ENCODE results near the gene FIG4.
"Not testable (repeated sequence)": the region's sequence is repeated elsewhere in the genome, so short reads cannot be mapped to it uniquely, and the experiment has no call there.

FIG4 gene

DNA sequence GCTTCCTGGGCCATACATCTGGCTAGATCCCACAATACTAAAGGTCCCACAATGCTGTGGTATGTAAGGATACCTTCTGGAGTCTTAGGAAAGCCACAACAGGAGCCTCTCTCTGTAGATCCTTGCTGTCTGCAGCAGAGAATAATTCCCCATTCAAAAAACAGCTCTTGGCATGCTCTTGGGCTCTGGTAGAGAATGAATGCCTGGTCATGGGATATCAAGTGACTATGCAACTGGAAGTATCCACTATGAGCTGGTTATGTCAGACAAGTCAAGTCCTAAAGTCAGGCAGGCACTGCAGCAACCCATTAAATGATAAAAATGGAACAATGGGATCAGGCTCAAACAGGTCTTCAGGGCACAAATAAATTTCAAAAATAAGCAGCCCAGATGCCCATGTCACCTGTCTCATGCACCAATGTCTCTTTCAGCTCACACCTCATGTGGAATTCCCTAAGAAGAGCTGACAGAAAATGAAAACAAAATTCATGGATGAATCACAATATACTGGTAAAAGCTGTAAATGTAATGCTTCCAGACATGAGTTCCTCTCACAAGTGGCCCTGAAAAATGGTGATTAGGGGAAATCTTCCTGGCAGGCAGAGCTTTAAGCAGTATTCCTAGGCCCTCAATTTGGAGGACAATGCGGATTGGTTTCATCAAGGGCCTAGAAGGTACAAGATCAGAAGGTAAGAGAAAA lies 4.4 kb upstream of the FIG4 start:
- Mint-ChIP-seq H3K27ac (no peak overlapping the region), H3K9me3 (no peaks in the 10 kb centered on the region)

DNA sequence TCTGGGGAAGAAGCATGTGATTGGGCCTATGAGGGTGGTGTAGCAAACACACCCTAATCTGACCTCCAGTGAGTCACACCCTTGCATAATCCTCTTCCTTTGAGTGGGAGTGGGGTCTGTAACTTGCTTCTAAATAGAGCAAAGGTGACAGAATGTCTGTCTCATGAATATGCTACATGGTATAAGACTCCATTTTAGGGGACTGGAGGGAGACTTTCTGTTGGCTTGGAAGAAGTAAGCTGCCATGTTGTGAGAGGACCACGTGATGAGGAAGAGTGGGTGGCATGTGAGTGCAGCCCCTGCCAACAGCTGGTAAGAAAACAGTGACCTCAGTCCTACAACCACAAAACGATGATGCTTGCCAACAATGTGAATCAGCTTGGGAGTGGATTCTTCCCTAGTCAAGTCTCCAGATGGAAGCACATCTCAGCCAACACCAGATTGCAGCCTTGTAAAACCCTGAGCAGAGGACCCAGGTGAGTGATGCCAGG lies 3.8 kb upstream of the FIG4 start:
- peak; percentile 9 for DNase-seq (ENCODE audit: low spot score)

More for the DNA sequence above, 4.4 kb upstream of the FIG4 start:
- no peak for DNase-seq (ENCODE audit: low spot score)
- Mint-ChIP-seq H3K4me3 (no peak overlapping the region), H3K27me3 (ENCODE audit: low read depth) (peaks cover 13% of the 10 kb centered on the region), H3K36me3 (ENCODE audit: low read depth) (no peaks in the 10 kb centered on the region), H3K4me1 (ENCODE audit: low read depth) (peaks cover 12% of the 10 kb centered on the region)

DNA sequence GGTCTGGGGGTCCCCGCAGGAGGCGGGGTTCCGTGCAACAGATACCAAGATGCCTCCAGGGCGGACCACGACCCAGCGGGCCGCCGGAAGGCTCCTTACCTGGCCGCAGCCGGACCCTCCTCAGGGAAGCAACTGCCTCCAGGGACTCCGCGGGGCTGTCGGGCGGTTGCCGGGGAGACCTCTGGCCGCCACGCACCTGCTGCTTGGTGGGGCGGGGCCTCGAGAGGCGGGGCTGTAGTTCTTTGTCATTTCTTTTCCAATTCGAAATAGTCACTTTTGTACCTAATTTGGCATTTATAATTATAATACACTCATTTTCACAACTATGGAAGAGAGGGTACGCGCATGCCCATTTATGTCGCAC lies 741 bp upstream of the FIG4 start:
- no peaks in the 10 kb centered on the region for H3K9me3 Mint-ChIP-seq
- H3K4me3 Mint-ChIP-seq, result peak overlapping the region; percentile 93
- H3K27ac Mint-ChIP-seq, result peak overlapping the region; percentile 91
- peak; percentile 56 for DNase-seq (ENCODE audit: low spot score)
- peaks cover 20% of the 10 kb centered on the region for H3K4me1 Mint-ChIP-seq (ENCODE audit: low read depth)
- peaks cover 13% of the 10 kb centered on the region for H3K27me3 Mint-ChIP-seq (ENCODE audit: low read depth)
- no peaks in the 10 kb centered on the region for H3K36me3 Mint-ChIP-seq (ENCODE audit: low read depth)

More for the DNA sequence above, 3.8 kb upstream of the FIG4 start:
- peaks cover 18% of the 10 kb centered on the region for H3K4me1 Mint-ChIP-seq (ENCODE audit: low read depth)
- peaks cover 13% of the 10 kb centered on the region for H3K27me3 Mint-ChIP-seq (ENCODE audit: low read depth)
- H3K36me3 Mint-ChIP-seq (ENCODE audit: low read depth), result no peaks in the 10 kb centered on the region
- H3K4me3 Mint-ChIP-seq, result no peak overlapping the region
- no peak overlapping the region for H3K27ac Mint-ChIP-seq
- no peaks in the 10 kb centered on the region for H3K9me3 Mint-ChIP-seq

DNA sequence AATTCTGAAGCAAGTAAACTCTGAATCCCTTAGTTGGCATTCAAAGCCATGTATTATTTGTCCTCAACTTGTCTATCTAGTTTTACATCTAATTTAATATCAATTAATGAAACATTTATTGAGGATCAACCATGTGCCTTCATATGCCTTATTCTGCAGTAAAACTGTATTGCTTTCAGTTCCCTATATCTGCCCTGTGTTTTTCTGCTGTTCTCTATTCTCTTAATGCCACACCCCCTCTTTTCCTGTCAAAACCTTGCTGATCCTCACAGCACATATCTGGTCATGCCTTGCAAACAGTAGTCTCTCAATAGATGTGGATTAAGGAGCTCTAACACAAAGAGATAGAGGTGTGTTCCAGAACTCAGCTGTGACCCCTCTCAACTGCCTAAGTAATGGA lies 2.0 kb downstream of the FIG4 start:
- Mint-ChIP-seq H3K9me3 (no peaks in the 10 kb centered on the region), H3K4me3 (peak overlapping the region; percentile 0), H3K27me3 (ENCODE audit: low read depth) (peaks cover 13% of the 10 kb centered on the region), H3K27ac (no peak overlapping the region), H3K36me3 (ENCODE audit: low read depth) (peaks cover 7% of the 10 kb centered on the region), H3K4me1 (ENCODE audit: low read depth) (peaks cover 18% of the 10 kb centered on the region)
- no peak for DNase-seq (ENCODE audit: low spot score)

DNA sequence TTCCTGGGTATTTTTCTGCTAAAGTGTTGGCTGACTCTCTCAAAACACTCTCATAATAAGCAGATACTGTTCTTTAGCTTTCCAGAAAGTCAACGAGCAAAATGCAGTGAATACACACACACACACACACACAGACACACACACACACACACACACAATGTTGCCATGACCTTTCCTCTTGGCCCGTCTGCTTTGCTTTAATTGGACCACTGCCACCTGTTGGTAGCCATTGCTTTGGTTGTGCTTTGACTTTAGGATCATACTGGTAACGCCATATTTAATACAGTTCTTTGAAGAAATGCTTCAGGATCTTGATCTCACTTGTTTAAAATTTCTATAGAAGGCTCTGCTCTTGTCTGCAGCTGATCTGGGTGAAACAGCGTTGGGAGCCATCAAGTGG lies 4.4 kb downstream of the FIG4 start:
- no peaks in the 10 kb centered on the region for H3K27me3 Mint-ChIP-seq (ENCODE audit: low read depth)
- peaks cover 11% of the 10 kb centered on the region for H3K4me1 Mint-ChIP-seq (ENCODE audit: low read depth)
- H3K4me3 Mint-ChIP-seq, result no peak overlapping the region
- H3K27ac Mint-ChIP-seq, result no peak overlapping the region
- H3K36me3 Mint-ChIP-seq (ENCODE audit: low read depth), result peaks cover 7% of the 10 kb centered on the region
- no peak for DNase-seq (ENCODE audit: low spot score)
- no peaks in the 10 kb centered on the region for H3K9me3 Mint-ChIP-seq

DNA sequence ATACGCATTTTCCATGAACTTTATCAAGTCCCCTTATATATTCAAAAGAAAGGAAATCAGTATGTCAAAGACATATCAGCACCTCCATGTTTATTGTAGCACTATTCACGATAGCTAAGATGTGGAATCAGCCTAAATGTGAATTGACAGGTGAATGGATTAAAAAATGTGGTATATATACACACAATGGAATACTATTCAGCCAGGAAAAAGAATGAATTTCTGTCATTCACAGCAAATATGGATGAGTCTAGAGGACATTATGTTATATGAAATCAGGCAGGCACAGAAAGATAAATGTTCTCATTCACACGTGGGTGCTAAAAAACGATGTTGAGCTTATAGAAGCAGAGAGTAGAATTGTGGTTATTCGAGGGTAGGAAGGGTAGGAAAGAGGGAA lies 5.3 kb downstream of the FIG4 start:
- no peaks in the 10 kb centered on the region for H3K27me3 Mint-ChIP-seq (ENCODE audit: low read depth)
- H3K9me3 Mint-ChIP-seq, result no peaks in the 10 kb centered on the region
- no peak overlapping the region for H3K4me3 Mint-ChIP-seq
- peaks cover 7% of the 10 kb centered on the region for H3K36me3 Mint-ChIP-seq (ENCODE audit: low read depth)
- DNase-seq (ENCODE audit: low spot score), result no peak
- H3K27ac Mint-ChIP-seq, result no peak overlapping the region
- H3K4me1 Mint-ChIP-seq (ENCODE audit: low read depth), result peaks cover 11% of the 10 kb centered on the region

DNA sequence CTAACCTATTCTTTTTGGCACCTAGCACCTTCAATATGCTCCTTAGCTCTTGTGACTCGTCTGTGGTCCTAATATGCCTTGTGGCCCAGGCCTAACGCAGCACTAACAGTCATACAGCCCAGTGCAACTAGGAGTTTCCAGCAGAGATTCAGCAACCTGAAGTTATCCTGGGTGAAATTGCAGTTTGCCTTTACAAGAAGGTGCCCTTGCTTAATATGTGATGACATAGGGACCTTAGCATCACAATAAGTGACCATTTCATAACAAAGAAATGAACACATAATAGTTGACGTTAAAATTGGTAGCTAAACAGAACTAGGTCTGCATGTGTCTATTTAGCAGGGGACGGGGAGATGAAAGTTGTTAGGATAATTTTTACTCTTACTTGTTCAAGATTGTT lies 10.1 kb downstream of the FIG4 start:
- no peaks in the 10 kb centered on the region for H3K9me3 Mint-ChIP-seq
- no peaks in the 10 kb centered on the region for H3K27me3 Mint-ChIP-seq (ENCODE audit: low read depth)
- no peak overlapping the region for H3K4me3 Mint-ChIP-seq
- H3K4me1 Mint-ChIP-seq (ENCODE audit: low read depth), result peaks cover 7% of the 10 kb centered on the region
- H3K27ac Mint-ChIP-seq, result no peak overlapping the region
- peaks cover 3% of the 10 kb centered on the region for H3K36me3 Mint-ChIP-seq (ENCODE audit: low read depth)
- no peak for DNase-seq (ENCODE audit: low spot score)

DNA sequence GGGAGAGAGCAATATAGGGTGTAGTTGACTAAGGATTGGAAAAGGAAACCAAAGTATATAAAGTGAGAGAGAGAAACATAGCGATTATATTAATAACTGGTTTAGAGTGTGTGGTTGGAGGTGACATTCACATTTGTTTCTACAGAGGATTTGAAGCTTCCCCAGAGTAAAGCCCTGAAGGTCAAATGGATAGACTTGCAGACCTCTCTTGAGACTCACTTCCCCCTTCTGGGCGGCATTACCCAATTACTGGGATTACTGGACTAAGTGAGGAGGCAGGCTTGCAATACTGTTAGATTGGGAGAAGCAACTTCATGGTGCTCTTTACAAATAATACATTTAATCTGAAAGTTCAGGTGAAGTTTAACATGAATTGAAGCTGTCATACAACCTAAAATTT lies 10.7 kb downstream of the FIG4 start:
- DNase-seq (ENCODE audit: low spot score), result no peak
- Mint-ChIP-seq H3K36me3 (ENCODE audit: low read depth) (no peaks in the 10 kb centered on the region), H3K4me3 (no peak overlapping the region), H3K4me1 (ENCODE audit: low read depth) (peaks cover 9% of the 10 kb centered on the region), H3K9me3 (no peaks in the 10 kb centered on the region), H3K27me3 (ENCODE audit: low read depth) (no peaks in the 10 kb centered on the region), H3K27ac (no peak overlapping the region)

DNA sequence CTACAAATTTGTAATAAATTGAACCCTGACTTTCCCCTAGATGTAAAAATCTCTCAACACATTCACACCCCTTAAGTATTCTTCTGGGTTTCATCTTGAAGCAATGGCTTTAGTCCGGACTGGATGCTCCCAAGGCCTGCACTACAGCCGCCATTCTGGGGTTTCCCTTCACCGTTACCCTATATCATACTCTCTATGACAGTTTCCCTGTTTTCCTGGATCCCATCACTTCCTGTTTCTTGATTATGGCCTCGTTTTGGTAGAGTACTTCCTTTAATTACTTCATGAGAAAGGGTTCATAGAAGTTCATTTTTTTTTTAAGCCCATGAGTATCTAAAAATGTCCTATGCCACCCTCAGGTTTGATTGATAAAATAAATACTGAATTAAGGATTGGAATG lies 11.7 kb downstream of the FIG4 start:
- Mint-ChIP-seq H3K27ac (no peak overlapping the region), H3K4me3 (no peak overlapping the region), H3K27me3 (ENCODE audit: low read depth) (no peaks in the 10 kb centered on the region), H3K36me3 (ENCODE audit: low read depth) (no peaks in the 10 kb centered on the region), H3K9me3 (no peaks in the 10 kb centered on the region), H3K4me1 (ENCODE audit: low read depth) (peaks cover 9% of the 10 kb centered on the region)
- no peak for DNase-seq (ENCODE audit: low spot score)

DNA sequence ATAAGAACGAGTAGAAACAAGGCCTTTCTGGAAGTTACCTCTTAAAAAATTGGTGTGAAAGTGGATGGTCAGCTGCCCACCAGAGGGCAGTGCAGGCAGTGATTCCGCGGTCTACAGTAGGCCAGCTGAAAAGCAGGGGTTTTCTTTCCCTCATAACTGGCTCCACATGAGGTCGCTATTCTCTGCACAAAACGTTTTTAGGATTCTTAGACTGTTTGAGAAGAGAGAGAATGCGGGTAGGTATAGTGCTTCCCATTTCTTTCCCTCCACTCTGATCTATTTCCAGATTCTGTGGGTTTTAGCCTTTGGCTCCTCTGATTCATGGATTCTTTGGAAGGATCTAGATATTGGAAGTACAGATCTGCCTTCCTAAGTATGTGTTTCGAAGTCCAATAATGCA lies 14.2 kb downstream of the FIG4 start:
- no peak overlapping the region for H3K4me3 Mint-ChIP-seq
- DNase-seq (ENCODE audit: low spot score), result peak; percentile 70
- peaks cover 9% of the 10 kb centered on the region for H3K4me1 Mint-ChIP-seq (ENCODE audit: low read depth)
- no peak overlapping the region for H3K27ac Mint-ChIP-seq
- H3K27me3 Mint-ChIP-seq (ENCODE audit: low read depth), result peaks cover 5% of the 10 kb centered on the region
- H3K36me3 Mint-ChIP-seq (ENCODE audit: low read depth), result no peaks in the 10 kb centered on the region
- H3K9me3 Mint-ChIP-seq, result peaks cover 12% of the 10 kb centered on the region

DNA sequence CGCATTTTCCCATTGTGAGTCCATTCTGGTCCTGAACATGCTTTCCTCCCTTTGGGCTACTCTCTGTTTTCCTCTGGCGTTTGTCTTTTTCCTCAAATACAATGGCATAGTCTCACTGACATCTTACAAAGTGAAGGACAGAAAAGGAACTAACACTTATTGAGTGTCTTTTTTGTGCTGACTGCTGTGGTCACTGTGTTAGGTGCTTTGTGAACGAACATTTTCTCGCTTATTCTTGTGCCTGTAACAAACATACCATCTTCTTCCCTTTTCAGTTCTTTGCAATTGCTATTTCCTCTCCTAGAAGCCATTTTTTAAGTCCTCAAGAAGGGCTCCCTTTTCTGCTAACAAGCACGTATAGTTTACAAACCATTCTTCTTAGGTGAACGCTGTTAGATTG lies 15.4 kb downstream of the FIG4 start:
- H3K27ac Mint-ChIP-seq, result no peak overlapping the region
- DNase-seq (ENCODE audit: low spot score), result no peak
- H3K36me3 Mint-ChIP-seq (ENCODE audit: low read depth), result no peaks in the 10 kb centered on the region
- H3K9me3 Mint-ChIP-seq, result peaks cover 12% of the 10 kb centered on the region
- no peak overlapping the region for H3K4me3 Mint-ChIP-seq
- H3K27me3 Mint-ChIP-seq (ENCODE audit: low read depth), result peaks cover 8% of the 10 kb centered on the region
- peaks cover 9% of the 10 kb centered on the region for H3K4me1 Mint-ChIP-seq (ENCODE audit: low read depth)

DNA sequence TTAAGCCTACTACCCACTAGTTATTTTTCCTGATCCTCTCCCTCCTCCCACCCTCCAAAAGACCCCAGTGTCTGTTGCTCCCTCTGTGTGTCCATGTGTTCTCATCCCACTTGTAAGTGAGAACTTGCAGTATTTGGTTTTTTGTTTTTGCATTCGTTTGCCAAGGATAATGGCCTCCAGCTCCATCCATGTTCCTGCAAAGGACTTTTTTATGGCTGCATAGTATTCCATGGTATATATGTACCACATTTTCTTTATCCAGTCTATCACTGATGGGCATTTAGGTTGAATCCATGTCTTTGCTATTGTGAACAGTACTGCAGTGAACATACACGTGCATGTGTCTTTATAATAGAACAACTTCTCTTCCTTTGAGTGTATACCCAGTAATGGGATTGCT lies 17.0 kb downstream of the FIG4 start:
- H3K4me1 Mint-ChIP-seq (ENCODE audit: low read depth); H3K27me3 Mint-ChIP-seq (ENCODE audit: low read depth); DNase-seq (ENCODE audit: low spot score); H3K36me3 Mint-ChIP-seq (ENCODE audit: low read depth); H3K4me3 Mint-ChIP-seq; H3K27ac Mint-ChIP-seq: not testable (repeated sequence)
- H3K9me3 Mint-ChIP-seq, result peaks cover 12% of the 10 kb centered on the region

DNA sequence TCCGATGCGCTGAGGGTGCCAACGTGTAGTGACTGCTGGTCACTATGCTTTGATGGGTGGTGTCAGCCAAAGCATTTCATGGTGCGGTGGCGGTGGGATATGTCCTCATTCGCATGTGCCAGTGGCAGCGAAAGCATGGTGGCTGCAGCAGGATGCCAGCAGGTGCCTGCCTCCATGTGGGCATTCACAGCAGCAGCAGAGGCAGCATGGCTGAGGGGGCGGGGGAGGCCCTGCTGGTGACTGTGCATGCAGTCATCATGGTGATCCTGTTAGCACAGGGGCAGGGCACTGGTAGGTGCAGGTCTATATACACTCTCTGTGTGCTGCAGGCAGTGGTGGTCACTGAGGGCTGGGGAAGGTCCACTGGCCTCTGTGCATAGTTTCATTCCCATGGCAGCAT lies 22.0 kb downstream of the FIG4 start:
- no peak for DNase-seq (ENCODE audit: low spot score)
- Mint-ChIP-seq H3K27ac (no peak overlapping the region), H3K27me3 (ENCODE audit: low read depth) (peaks cover 8% of the 10 kb centered on the region), H3K36me3 (ENCODE audit: low read depth) (no peaks in the 10 kb centered on the region), H3K4me3 (no peak overlapping the region), H3K9me3 (peaks cover 12% of the 10 kb centered on the region), H3K4me1 (ENCODE audit: low read depth) (no peaks in the 10 kb centered on the region)

DNA sequence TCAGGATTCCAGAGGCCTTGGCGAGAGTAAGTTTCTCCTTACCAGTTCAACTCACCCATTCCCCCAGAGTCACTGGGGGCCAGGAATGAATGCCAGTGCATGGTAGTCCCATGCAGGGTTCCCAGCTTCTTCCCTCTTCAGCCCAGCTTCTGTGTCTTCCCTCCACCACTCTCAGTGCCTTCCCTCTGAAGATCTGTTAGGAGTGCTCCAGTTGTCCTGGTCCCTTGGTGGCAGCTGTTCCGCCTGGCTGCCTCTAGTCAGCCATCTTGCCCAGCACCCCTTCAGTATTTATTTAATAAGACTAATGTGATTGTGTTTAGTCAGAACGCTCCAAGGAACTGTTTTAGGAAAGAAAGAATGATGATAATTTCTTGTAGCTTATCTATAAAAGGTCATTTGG lies 23.1 kb downstream of the FIG4 start:
- no peak overlapping the region for H3K4me3 Mint-ChIP-seq
- no peaks in the 10 kb centered on the region for H3K4me1 Mint-ChIP-seq (ENCODE audit: low read depth)
- peaks cover 8% of the 10 kb centered on the region for H3K27me3 Mint-ChIP-seq (ENCODE audit: low read depth)
- no peaks in the 10 kb centered on the region for H3K36me3 Mint-ChIP-seq (ENCODE audit: low read depth)
- no peak for DNase-seq (ENCODE audit: low spot score)
- H3K9me3 Mint-ChIP-seq, result peaks cover 7% of the 10 kb centered on the region
- no peak overlapping the region for H3K27ac Mint-ChIP-seq

DNA sequence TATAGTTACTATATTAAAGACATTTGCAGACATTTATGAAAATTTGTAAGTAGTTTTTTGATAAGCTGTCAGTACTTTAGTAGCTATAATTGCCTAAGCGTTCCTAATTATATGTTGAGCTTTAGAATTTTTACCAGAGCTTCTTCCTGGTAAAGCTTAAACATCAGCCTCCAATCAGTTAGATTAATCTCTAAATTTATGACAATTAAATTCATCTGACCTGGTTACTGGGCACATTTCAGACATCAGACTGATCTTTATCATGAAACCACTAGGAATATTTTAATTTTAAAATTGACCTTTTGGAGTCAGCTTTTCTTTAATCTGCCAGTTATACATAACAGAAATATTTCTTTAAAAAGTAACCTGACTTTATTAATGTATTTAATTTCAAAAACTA lies 23.5 kb downstream of the FIG4 start:
- no peaks in the 10 kb centered on the region for H3K4me1 Mint-ChIP-seq (ENCODE audit: low read depth)
- H3K27ac Mint-ChIP-seq, result no peak overlapping the region
- DNase-seq (ENCODE audit: low spot score), result no peak
- H3K4me3 Mint-ChIP-seq, result no peak overlapping the region
- H3K9me3 Mint-ChIP-seq, result peaks cover 6% of the 10 kb centered on the region
- peaks cover 7% of the 10 kb centered on the region for H3K27me3 Mint-ChIP-seq (ENCODE audit: low read depth)
- no peaks in the 10 kb centered on the region for H3K36me3 Mint-ChIP-seq (ENCODE audit: low read depth)

All from T-helper 2 cell treated with Interferon-gamma antibody and Interleukin-4, amounts not matched to agents 5 μg/mL and 100 μg/mL, for 36 hours (primary cell).